Smooth muscle cell (in vitro differentiated cells): ENCODE measurements around the gene GNAL. TPM values are rescaled to one million over a fixed set of nuclear protein-coding genes. Genes with fewer than 3 reads are reported as not detected.

Experiments
- DNase-seq: peaks from one replicate; lab custom pipeline; 2025; ENCODE audit not compliant: unreplicated experiment; lab: John Stamatoyannopoulos, UW
- H2AFZ ChIP-seq: fragments of 200-600 bp; sonication (generic); 2 replicates; pipeline ENCODE4 v1.6.0; 2016; ENCODE audit warnings: antibody characterized with exemption, low read depth, mild to moderate bottlenecking
- H3F3A ChIP-seq: fragments of 200-600 bp; sonication (generic); 2 replicates; pipeline ENCODE4 v1.6.0; 2017; ENCODE audit warnings: antibody characterized with exemption, low read depth
- H3K27ac ChIP-seq: fragments of 200-600 bp; sonication (generic); 2 replicates; pipeline ENCODE4 v1.5.1; 2016; ENCODE audit warnings: low read depth, mild to moderate bottlenecking
- H3K27me3 ChIP-seq: fragments of 200-600 bp; sonication (generic); 2 replicates; pipeline ENCODE4 v1.6.1; 2016; ENCODE audit warnings: low read depth, mild to moderate bottlenecking
- H3K36me3 ChIP-seq: fragments of 200-600 bp; sonication (generic); 2 replicates; pipeline ENCODE4 v1.5.1; 2016; ENCODE audit warnings: low read depth
- H3K4me1 ChIP-seq: fragments of 200-600 bp; sonication (generic); 2 replicates; pipeline ENCODE4 v1.5.1; 2016; ENCODE audit warnings: low read depth
- H3K4me2 ChIP-seq: fragments of 200-600 bp; sonication (generic); 2 replicates; pipeline ENCODE4 v1.6.0; 2016; ENCODE audit warnings: mild to moderate bottlenecking
- H3K4me3 ChIP-seq: fragments of 200-600 bp; sonication (generic); 2 replicates; pipeline ENCODE4 v1.5.1; 2016; ENCODE audit warnings: mild to moderate bottlenecking
- H3K79me2 ChIP-seq: fragments of 200-600 bp; sonication (generic); 2 replicates; pipeline ENCODE4 v1.6.0; 2016; ENCODE audit warnings: low read depth, mild to moderate bottlenecking
- H3K9ac ChIP-seq: fragments of 200-600 bp; sonication (generic); 2 replicates; pipeline ENCODE4 v1.6.0; 2016; ENCODE audit warnings: low read depth
- H3K9me3 ChIP-seq: fragments of 200-600 bp; sonication (generic); replicated peaks from 2 replicates; pipeline ENCODE4 v1.5.1; 2016; ENCODE audit warnings: low read depth
- H4K20me1 ChIP-seq: fragments of 200-600 bp; sonication (generic); 2 replicates; pipeline ENCODE4 v1.6.0; 2016; ENCODE audit warnings: low read depth
- CTCF ChIP-seq: fragments of 200-600 bp; sonication (generic); IDR thresholded peaks from 2 replicates; pipeline ENCODE4 v1.5.1; 2017; ENCODE audit warnings: borderline replicate concordance, mild to moderate bottlenecking, antibody characterized with exemption; ENCODE audit not compliant: insufficient read depth, poor library complexity, severe bottlenecking
- WGBS: methylation state at CpG from one replicate; pipeline ENCODE4 v1.1.7; 2016; ENCODE audit warnings: low lambda C conversion rate; 5-methylcytosine and 5-hydroxymethylcytosine counted together
- polyA plus RNA-seq: library from polyadenylated mRNA; unstranded; fragments of >200 nt; fragmentation: Nextera tagmentation; extraction: Ambion mirVana; gene quantifications from 2 replicates; pipeline ENCODE4 v1.2.1, GENCODE V29; 2016
- total RNA-seq: library from RNA; depleted of rRNA; stranded (reverse); fragments of >200 nt; gene quantifications from 2 replicates; pipeline ENCODE4 v1.2.3, GENCODE V29; 2014

Gene GNAL
- total and polyA plus RNA-seq, 2 experiments from 2014 or later, result 1.6 to 5.8 TPM

GRCh38 chr18:11897781-11898180, 208.7 kb downstream of the GNAL start:
- Histone ChIP-seq H3K4me1 (no peaks in the 10 kb centered on the region), H2AFZ (no peak overlapping the region), H3F3A (no peaks in the 10 kb centered on the region), H3K4me3 (no peak overlapping the region), H3K36me3 (no peaks in the 10 kb centered on the region), H3K9me3 (no peaks in the 10 kb centered on the region), H3K9ac (no peak overlapping the region), H3K27me3 (no peaks in the 10 kb centered on the region), H3K79me2 (no peaks in the 10 kb centered on the region), H3K4me2 (no peak overlapping the region), H4K20me1 (no peaks in the 10 kb centered on the region), H3K27ac (no peak overlapping the region)
- WGBS, result 71% methylated on average over 1 of the region's 1 CpG
- TF ChIP-seq CTCF, result no peak
- DNase-seq, result no peak

- no peak overlapping the region for H3K4me2 ChIP-seq
- H3K36me3 ChIP-seq, result no peaks in the 10 kb centered on the region
- H2AFZ ChIP-seq, result no peak overlapping the region
- H3K9ac ChIP-seq, result no peak overlapping the region
- H3K4me1 ChIP-seq, result no peaks in the 10 kb centered on the region
- no peak overlapping the region for H3K27ac ChIP-seq
- H3K4me3 ChIP-seq, result no peak overlapping the region
- H3K27me3 ChIP-seq, result no peaks in the 10 kb centered on the region
- WGBS, result 94% methylated on average over 3 of the region's 3 CpGs
- H3K79me2 ChIP-seq, result no peaks in the 10 kb centered on the region
- H4K20me1 ChIP-seq, result no peaks in the 10 kb centered on the region
- no peak for DNase-seq
- no peak for TF ChIP-seq CTCF
- H3F3A ChIP-seq, result no peaks in the 10 kb centered on the region
- H3K9me3 ChIP-seq, result no peaks in the 10 kb centered on the region
Measured at GRCh38 chr18:11899063-11899462, 210.0 kb downstream of the GNAL start.

GRCh38 chr18:11901826-11902438, 212.9 kb downstream of the GNAL start:
- Histone ChIP-seq H3F3A (no peaks in the 10 kb centered on the region), H3K4me2 (no peak overlapping the region), H3K36me3 (no peaks in the 10 kb centered on the region), H3K27me3 (no peaks in the 10 kb centered on the region), H3K9me3 (no peaks in the 10 kb centered on the region), H3K4me1 (no peaks in the 10 kb centered on the region), H2AFZ (no peak overlapping the region), H3K9ac (no peak overlapping the region), H3K4me3 (no peak overlapping the region), H3K27ac (no peak overlapping the region), H4K20me1 (no peaks in the 10 kb centered on the region), H3K79me2 (no peaks in the 10 kb centered on the region)
- 84% methylated on average over 5 of the region's 5 CpGs for WGBS
- no peak for DNase-seq
- no peak for TF ChIP-seq CTCF
